Keratinocyte (primary cell): ENCODE measurements around the gene POTEH. TPM values are rescaled to one million over a fixed set of nuclear protein-coding genes. Genes with fewer than 3 reads are reported as not detected.
"Not testable (repeated sequence)": the region's sequence is repeated elsewhere in the genome, so short reads cannot be mapped to it uniquely, and the experiment has no call there.

ENCODE experiments used
- DNase-seq: peaks from one replicate; pipeline ENCODE4 v3.0.0-alpha.2; 2011; ENCODE audit warnings: low read depth, missing footprints, low spot score
- FAIRE-seq: peaks from 2 replicates; lab custom pipeline; 2011; peaks lifted over from hg19 to GRCh38; lab: Jason Lieb, UNC
- H2AFZ ChIP-seq: 2 replicates; pipeline ENCODE4 v1.6.0; 2012; ENCODE audit warnings: low read length, control low read depth, inconsistent platforms; ENCODE audit not compliant: control insufficient read depth
- H3K27ac ChIP-seq: 2 replicates; pipeline ENCODE4 v1.5.1; 2011; ENCODE audit warnings: low read length; ENCODE audit not compliant: control insufficient read depth, insufficient read depth
- H3K27me3 ChIP-seq: 3 replicates; pipeline ENCODE4 v1.6.0; 2011; ENCODE audit warnings: low read length; ENCODE audit not compliant: control insufficient read depth, insufficient read depth; ENCODE audit errors: extremely low read depth
- H3K36me3 ChIP-seq, 2 experiments: 2 replicates in 1 of 2; 3 replicates in 1 of 2; pipeline ENCODE4 v1.5.1; 2011; ENCODE audit warnings: low read length in 2 of 2, mild to moderate bottlenecking in 1 of 2; ENCODE audit not compliant: control insufficient read depth in 2 of 2, insufficient read depth in 2 of 2; ENCODE audit errors: extremely low read depth in 1 of 2
- H3K4me1 ChIP-seq: 3 replicates; pipeline ENCODE4 v1.5.1; 2011; ENCODE audit warnings: low read length; ENCODE audit not compliant: control insufficient read depth, insufficient read depth; ENCODE audit errors: extremely low read depth
- H3K4me2 ChIP-seq: 3 replicates; pipeline ENCODE4 v1.6.0; 2011; ENCODE audit warnings: low read depth, low read length; ENCODE audit not compliant: control insufficient read depth, insufficient read depth; ENCODE audit errors: extremely low read depth
- H3K4me3 ChIP-seq, 3 experiments: fragments of 200-600 bp in 1 of 3; sonication (generic) in 1 of 3; 2 replicates in 2 of 3; 3 replicates in 1 of 3; pipeline ENCODE4 v1.5.1; 2011 to 2016; ENCODE audit warnings: low read length in 3 of 3, mild to moderate bottlenecking in 3 of 3, control low read depth in 2 of 3, inconsistent platforms in 1 of 3, low read depth in 1 of 3, mixed read lengths in 1 of 3, mixed run types in 1 of 3, moderate library complexity in 1 of 3; ENCODE audit not compliant: control insufficient read depth in 2 of 3, insufficient read depth in 2 of 3; ENCODE audit errors: extremely low read depth in 1 of 3
- H3K79me2 ChIP-seq: 2 replicates; pipeline ENCODE4 v1.6.0; 2012; ENCODE audit warnings: low read length; ENCODE audit not compliant: control insufficient read depth, insufficient read depth
- H3K9ac ChIP-seq: 3 replicates; pipeline ENCODE4 v1.6.0; 2011; ENCODE audit warnings: low read length; ENCODE audit not compliant: control insufficient read depth, insufficient read depth; ENCODE audit errors: extremely low read depth
- H3K9me1 ChIP-seq: 3 replicates; pipeline ENCODE4 v1.6.0; 2011; ENCODE audit warnings: low read length; ENCODE audit not compliant: control insufficient read depth, insufficient read depth; ENCODE audit errors: extremely low read depth
- H3K9me3 ChIP-seq: 2 replicates; pipeline ENCODE4 v1.5.1; 2012; ENCODE audit warnings: low read depth, low read length; ENCODE audit not compliant: control insufficient read depth
- H4K20me1 ChIP-seq: 3 replicates; pipeline ENCODE4 v1.6.0; 2011; ENCODE audit warnings: low read length; ENCODE audit not compliant: control insufficient read depth, insufficient read depth; ENCODE audit errors: extremely low read depth
- dilution Hi-C: fragments of 300-500 bp; cut with MboI; formaldehyde crosslinking; loops from one replicate; pipeline ENCODE4 v1.7.0; 2020; ENCODE audit warnings: low sequenced_read_pairs; ENCODE audit not compliant: extremely low pct_ligation_motif_present
- polyA plus RNA-seq, 5 experiments: library from polyadenylated mRNA; depleted of rRNA in 3 of 5; stranded (reverse) in 3 of 5; stranded (forward) in 1 of 5; unstranded in 1 of 5; fragments of >200 nt; gene quantifications; 1 replicate in 1 of 5; 2 replicates in 3 of 5; 3 replicates in 1 of 5; pipeline versions ENCODE4 v1.2.1 to v1.2.3, GENCODE V29; 2011 to 2012; ENCODE audit warnings: missing spikeins in 2 of 5, low read depth in 1 of 5, low replicate concordance in 1 of 5
- small RNA-seq, 3 experiments: library from RNA; depleted of rRNA; stranded (forward); fragments of <200 nt; gene quantifications; one replicate each; pipeline ENCODE3, GENCODE V24; 2012; ENCODE audit warnings: low read depth in 3 of 3, low replicate concordance in 1 of 3; ENCODE audit not compliant: insufficient read length in 3 of 3

The POTEH gene
- polyA plus RNA-seq, 1 donor (not counting 4 experiments of a cell fraction or from before 2014, with no cell fraction given) = not detected

- H3K27ac ChIP-seq, H3K36me3 ChIP-seq, H3K4me2 ChIP-seq, H3K9ac ChIP-seq, H2AFZ ChIP-seq, H3K9me1 ChIP-seq, H3K4me3 ChIP-seq, H3K27me3 ChIP-seq, H4K20me1 ChIP-seq, DNase-seq, FAIRE-seq, dilution Hi-C loops, H3K79me2 ChIP-seq, H3K9me3 ChIP-seq, H3K4me1 ChIP-seq: not testable (repeated sequence)
Observed at GRCh38 chr22:15761151-15761777, 71.4 kb downstream of the POTEH start.

- H3K9me3 ChIP-seq, H3K4me2 ChIP-seq, dilution Hi-C loops, H3K36me3 ChIP-seq, H3K4me1 ChIP-seq, H3K27me3 ChIP-seq, H3K9ac ChIP-seq, H3K4me3 ChIP-seq, H3K9me1 ChIP-seq, H3K27ac ChIP-seq, H4K20me1 ChIP-seq, H2AFZ ChIP-seq, DNase-seq, FAIRE-seq, H3K79me2 ChIP-seq: not testable (repeated sequence)
Observed at GRCh38 chr22:15763559-15763958, 73.7 kb downstream of the POTEH start.

Small RNA genes within 50 kb of the gene (small RNA-seq; reads per million reads assigned to genes)
- gene RNU6-816P = 0 reads per million in 3 experiments

Other genes with a start within 250 kb of the POTEH start
- not detected in 3 replicates for gene OR11H1, start 161.8 kb upstream of the POTEH start, polyA plus RNA-seq